GM12892 (cell line): ENCODE data around the gene ZBTB24.

ENCODE experiments used
- POLR2A ChIP-seq: IDR thresholded peaks from 2 replicates; pipeline ENCODE4 v1.6.1; 2011; ENCODE audit warnings: low read depth, low read length, control low read depth
- TAF1 ChIP-seq: IDR thresholded peaks from 2 replicates; pipeline ENCODE4 v1.6.1; 2011; ENCODE audit warnings: low read depth, mild to moderate bottlenecking, control low read depth, low read length, borderline replicate concordance

DNA sequence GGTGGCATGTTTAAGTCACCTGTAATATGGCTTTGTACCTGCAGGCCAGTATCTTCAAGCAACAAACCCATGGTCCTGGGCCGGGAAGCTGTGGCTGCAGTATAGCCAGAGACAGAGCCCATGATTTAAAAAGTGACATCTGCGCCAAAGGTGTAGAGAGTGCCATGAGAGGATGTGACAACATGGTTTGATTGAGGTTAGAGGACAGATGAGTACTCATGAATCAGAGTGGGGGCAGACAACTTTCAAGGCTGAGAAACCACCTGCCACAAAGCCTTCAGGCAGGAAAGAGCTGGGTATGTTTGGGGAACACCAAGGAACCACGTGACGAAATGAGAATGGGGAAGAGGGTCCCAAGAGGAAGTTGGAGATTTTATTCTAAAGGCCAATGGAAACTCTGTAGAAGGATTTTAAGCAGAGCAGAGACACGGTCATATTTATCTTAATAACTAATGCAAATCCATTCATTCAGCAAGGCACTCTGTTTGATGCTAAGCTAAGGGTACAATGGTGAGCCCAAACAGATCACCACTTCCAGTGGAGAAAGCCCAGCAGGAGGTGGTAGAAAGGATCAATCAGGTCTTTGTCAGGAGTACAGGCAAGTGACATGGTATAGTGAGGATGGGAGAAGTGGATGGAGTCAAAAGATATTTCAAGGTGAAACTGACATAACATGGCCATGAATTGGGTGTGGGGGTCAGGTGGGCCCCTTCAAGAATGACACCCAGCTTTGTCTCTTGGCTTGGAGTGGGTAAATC lies 24.1 kb downstream of the ZBTB24 start:
- 0 out of 2 replicates have a peak, but pooled peaks have one; percentile 16 for TF ChIP-seq POLR2A
- TF ChIP-seq TAF1, result no peak
